ENCODE data around the gene ST6GALNAC3.
A peak's percentile ranks its signal among the peaks of the same experiment; 100 is the strongest.

The ST6GALNAC3 gene

GRCh38 chr1:76252431-76252830, 177.9 kb downstream of the ST6GALNAC3 start:
- no peak for DNase-seq (ENCODE audit: low spot score)

- peak; percentile 16 for DNase-seq (ENCODE audit: low spot score)
Observed at GRCh38 chr1:76254104-76255030, 179.8 kb downstream of the ST6GALNAC3 start.

- DNase-seq (ENCODE audit: low spot score) = no peak
Observed at GRCh38 chr1:76256289-76257223, 182.0 kb downstream of the ST6GALNAC3 start.

GRCh38 chr1:76257823-76258222, 183.3 kb downstream of the ST6GALNAC3 start:
- DNase-seq (ENCODE audit: low spot score) = no peak

GRCh38 chr1:76259270-76259669, 184.7 kb downstream of the ST6GALNAC3 start:
- no peak for DNase-seq (ENCODE audit: low spot score)

- DNase-seq (ENCODE audit: low spot score) = no peak
Observed at GRCh38 chr1:76260279-76260678, 185.7 kb downstream of the ST6GALNAC3 start.

- no peak for DNase-seq (ENCODE audit: low spot score)
Observed at GRCh38 chr1:76262601-76263000, 188.1 kb downstream of the ST6GALNAC3 start.

GRCh38 chr1:76264642-76265041, 190.1 kb downstream of the ST6GALNAC3 start:
- DNase-seq (ENCODE audit: low spot score) = no peak

- no peak for DNase-seq (ENCODE audit: low spot score)
Observed at GRCh38 chr1:76266762-76267161, 192.2 kb downstream of the ST6GALNAC3 start.

GRCh38 chr1:76267631-76268030, 193.1 kb downstream of the ST6GALNAC3 start:
- DNase-seq (ENCODE audit: low spot score) = no peak

- no peak for DNase-seq (ENCODE audit: low spot score)
Observed at GRCh38 chr1:76268341-76268740, 193.8 kb downstream of the ST6GALNAC3 start.

- peak; percentile 39 for DNase-seq (ENCODE audit: low spot score)
Observed at GRCh38 chr1:76269155-76269554, 194.6 kb downstream of the ST6GALNAC3 start.

- DNase-seq (ENCODE audit: low spot score) = no peak
Observed at GRCh38 chr1:76274302-76274701, 199.8 kb downstream of the ST6GALNAC3 start.

GRCh38 chr1:76274718-76275117, 200.2 kb downstream of the ST6GALNAC3 start:
- no peak for DNase-seq (ENCODE audit: low spot score)

- DNase-seq (ENCODE audit: low spot score) = no peak
Observed at GRCh38 chr1:76278711-76279100, 204.2 kb downstream of the ST6GALNAC3 start.

- DNase-seq (ENCODE audit: low spot score) = no peak
Observed at GRCh38 chr1:76279101-76279748, 204.7 kb downstream of the ST6GALNAC3 start.

GRCh38 chr1:76281306-76281705, 206.8 kb downstream of the ST6GALNAC3 start:
- no peak for DNase-seq (ENCODE audit: low spot score)

GRCh38 chr1:76284842-76285241, 210.3 kb downstream of the ST6GALNAC3 start:
- no peak for DNase-seq (ENCODE audit: low spot score)

- DNase-seq (ENCODE audit: low spot score) = no peak
Observed at GRCh38 chr1:76285578-76286135, 211.1 kb downstream of the ST6GALNAC3 start.

GRCh38 chr1:76287917-76288316, 213.4 kb downstream of the ST6GALNAC3 start:
- DNase-seq (ENCODE audit: low spot score) = no peak

GRCh38 chr1:76288758-76289483, 214.4 kb downstream of the ST6GALNAC3 start:
- no peak for DNase-seq (ENCODE audit: low spot score)
